GM19328 (cell line): ENCODE measurements around the gene TMED6.

Experiments used
- ATAC-seq: cut with Tn5 transposase; IDR thresholded peaks from one replicate; pipeline ENCODE4 v1.9.1; 2021; ENCODE audit warnings: mild to moderate bottlenecking, moderate library complexity; ENCODE audit not compliant: unreplicated experiment

The TMED6 gene

GRCh38 chr16:69324585-69325253 lies 26.9 kb downstream of the TMED6 start:
- no peak for ATAC-seq

GRCh38 chr16:69324013-69324531 lies 27.5 kb downstream of the TMED6 start:
- ATAC-seq = no peak

GRCh38 chr16:69323415-69323814 lies 28.2 kb downstream of the TMED6 start:
- ATAC-seq = no peak

- no peak for ATAC-seq
These were observed 29.2 kb downstream of the TMED6 start for GRCh38 chr16:69322343-69322742.

GRCh38 chr16:69321080-69321479 lies 30.5 kb downstream of the TMED6 start:
- no peak for ATAC-seq

GRCh38 chr16:69320740-69321073 lies 30.9 kb downstream of the TMED6 start:
- ATAC-seq = no peak

- ATAC-seq = no peak
These were observed 31.5 kb downstream of the TMED6 start for GRCh38 chr16:69319826-69320739.

- ATAC-seq = no peak
These were observed 32.2 kb downstream of the TMED6 start for GRCh38 chr16:69319381-69319780.

GRCh38 chr16:69318911-69319289 lies 32.7 kb downstream of the TMED6 start:
- ATAC-seq = no peak

GRCh38 chr16:69318177-69318910 lies 33.2 kb downstream of the TMED6 start:
- no peak for ATAC-seq

- no peak for ATAC-seq
These were observed 35.0 kb downstream of the TMED6 start for GRCh38 chr16:69316595-69317034.

- ATAC-seq = no peak
These were observed 35.9 kb downstream of the TMED6 start for GRCh38 chr16:69315486-69316311.

GRCh38 chr16:69314534-69314933 lies 37.1 kb downstream of the TMED6 start:
- ATAC-seq = no peak

- ATAC-seq = no peak
These were observed 38.1 kb downstream of the TMED6 start for GRCh38 chr16:69313469-69313868.

GRCh38 chr16:69311533-69312387 lies 39.8 kb downstream of the TMED6 start:
- peak; percentile 51 for ATAC-seq

GRCh38 chr16:69310653-69311532 lies 40.7 kb downstream of the TMED6 start, which contains the start of gene VPS4A:
Gene VPS4A (plus strand): TSS chr16:69311350. CDS start chr16:69311512, 162 bp downstream.
- ATAC-seq = peak; percentile 94

GRCh38 chr16:69309316-69309715 lies 42.3 kb downstream of the TMED6 start:
- no peak for ATAC-seq

GRCh38 chr16:69307856-69308255 lies 43.7 kb downstream of the TMED6 start:
- ATAC-seq = no peak
